NCI-H226 (cell line): Measurements from ENCODE around the gene GRM7.

Source experiments
- DNase-seq: peaks from one replicate; pipeline ENCODE4 v3.0.0-alpha.2; 2015

Gene GRM7

DNA sequence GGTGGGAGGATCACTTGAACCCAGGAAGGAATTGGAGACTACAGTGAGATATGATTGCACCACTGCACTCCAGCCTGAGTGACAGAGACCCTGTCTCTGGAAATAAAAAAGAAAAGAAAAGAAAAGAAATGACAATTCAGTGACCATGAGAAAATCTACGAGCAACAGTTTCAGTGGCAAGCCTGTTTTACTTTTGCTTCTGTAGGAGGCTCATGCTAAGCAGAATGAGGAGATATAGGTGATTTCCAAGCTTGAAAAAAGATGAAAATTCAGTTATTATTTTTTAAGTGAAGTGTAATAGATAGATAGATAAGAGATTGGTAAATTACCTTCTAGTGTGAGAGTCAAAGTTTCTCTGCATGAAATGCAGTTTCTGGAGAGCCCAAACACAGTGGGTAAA, 651.1 kb downstream of the GRM7 start:
- DNase-seq, result no peak

DNA sequence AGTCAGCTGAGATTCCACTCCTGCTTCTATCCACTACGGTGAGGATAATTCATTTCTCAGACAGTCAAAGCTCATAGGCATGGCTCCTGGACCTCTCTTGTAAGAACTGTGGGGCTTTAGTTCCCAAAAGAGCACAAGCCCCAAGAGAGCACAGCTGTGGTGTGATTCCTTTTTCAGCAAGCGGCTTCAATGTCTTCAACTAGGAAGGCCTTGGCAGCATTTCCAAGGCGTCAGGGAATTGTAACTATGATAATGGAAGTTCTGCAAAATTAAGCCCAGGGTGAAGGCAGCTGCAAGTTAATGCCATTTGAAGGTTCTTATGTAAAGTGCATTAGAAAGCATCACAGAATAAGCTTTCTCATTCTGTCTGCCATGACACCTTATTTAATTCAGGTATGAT, 657.1 kb downstream of the GRM7 start:
- DNase-seq, result no peak

DNA sequence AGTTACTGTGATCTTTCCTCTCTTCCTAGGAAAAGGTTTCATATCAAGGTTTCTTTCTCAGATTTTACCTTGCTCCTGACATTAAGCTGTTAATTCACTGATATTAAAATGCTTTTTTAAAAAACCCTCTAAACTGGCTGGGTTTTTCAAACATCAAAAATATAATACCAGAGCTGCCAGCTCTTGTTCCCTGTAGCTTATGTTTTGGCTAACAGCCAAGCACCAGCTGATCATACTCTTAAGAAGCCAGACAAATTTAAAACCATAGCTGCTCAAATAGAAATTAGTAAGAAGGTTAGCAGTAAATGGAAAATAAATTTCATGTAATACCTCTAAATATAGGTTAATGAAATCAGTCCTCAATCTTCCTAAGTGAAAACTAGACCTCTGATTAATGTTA, 657.5 kb downstream of the GRM7 start:
- DNase-seq, result no peak

DNA sequence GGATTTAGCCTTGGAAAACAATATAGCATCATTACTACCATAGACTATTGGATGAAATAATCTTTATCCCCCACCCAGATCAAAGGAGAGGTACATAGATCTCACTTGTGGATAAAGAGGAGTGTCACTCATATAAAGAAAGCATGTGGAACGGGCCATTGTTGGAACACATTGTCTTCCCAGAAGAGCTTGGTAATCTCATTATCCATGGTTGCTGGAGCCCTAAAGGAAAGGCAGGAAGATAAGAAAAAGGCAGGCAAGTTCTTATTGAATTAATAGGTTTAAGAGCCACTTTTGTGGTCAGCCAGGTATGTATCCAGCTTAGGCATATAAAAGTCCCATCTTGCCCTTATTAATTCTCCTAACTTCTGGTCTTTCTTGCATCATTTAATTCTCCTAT, 659.1 kb downstream of the GRM7 start:
- DNase-seq, result no peak

DNA sequence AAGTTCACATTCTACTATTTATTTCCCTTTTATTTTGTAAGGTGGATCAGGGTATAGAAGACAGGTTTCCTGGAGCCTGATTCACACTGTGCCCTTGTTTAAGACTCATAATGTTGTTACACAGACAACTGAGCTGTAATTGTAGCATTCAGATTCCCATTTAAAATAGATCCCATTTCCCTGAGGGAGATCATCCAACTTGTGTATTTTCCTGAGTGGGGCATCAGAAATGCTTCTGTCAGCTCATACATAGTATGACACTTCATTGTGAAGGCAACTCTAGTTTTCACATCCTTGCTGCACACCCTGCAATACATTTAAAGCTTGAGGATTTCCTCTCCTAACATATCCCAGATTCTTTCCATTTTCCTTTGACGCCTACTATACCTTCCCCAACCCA, 659.7 kb downstream of the GRM7 start:
- no peak for DNase-seq

DNA sequence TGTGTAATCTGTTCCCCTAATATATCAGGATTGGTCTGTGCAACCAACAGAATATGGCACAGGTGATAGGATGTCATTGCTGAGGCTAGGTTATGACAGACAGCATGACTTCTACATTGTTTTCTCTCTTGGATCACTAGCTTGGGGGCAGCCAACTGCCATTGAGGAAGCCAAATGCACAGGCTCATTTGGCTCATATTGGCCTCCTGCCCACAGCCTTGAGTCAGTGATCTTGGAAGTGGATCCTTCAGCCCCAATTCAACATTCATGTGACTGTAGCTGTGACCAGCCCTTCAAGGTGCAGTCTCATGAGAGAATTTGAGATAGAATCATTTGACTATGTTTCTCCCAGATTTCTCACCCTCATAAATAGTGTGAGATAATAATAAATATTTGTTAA, 675.6 kb downstream of the GRM7 start:
- no peak for DNase-seq

DNA sequence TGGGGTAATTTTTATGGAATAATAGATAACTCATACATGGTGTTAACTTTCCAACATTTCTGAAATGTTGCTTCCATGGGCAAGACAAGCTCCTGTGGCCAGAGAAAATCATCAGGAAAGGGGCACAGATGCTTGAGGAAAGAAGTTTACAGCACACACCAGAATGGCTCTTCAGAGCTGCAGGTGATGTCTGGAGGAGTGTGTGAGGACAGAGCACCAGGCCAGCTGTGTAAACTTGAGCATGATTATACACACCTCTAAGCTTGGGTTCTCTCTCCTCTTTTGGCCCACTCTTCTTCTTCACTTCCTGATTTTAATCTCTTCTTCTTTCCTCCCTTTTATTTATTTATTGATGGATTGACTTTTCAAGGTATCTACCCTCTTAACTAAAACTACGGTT, 676.0 kb downstream of the GRM7 start:
- DNase-seq, result no peak

DNA sequence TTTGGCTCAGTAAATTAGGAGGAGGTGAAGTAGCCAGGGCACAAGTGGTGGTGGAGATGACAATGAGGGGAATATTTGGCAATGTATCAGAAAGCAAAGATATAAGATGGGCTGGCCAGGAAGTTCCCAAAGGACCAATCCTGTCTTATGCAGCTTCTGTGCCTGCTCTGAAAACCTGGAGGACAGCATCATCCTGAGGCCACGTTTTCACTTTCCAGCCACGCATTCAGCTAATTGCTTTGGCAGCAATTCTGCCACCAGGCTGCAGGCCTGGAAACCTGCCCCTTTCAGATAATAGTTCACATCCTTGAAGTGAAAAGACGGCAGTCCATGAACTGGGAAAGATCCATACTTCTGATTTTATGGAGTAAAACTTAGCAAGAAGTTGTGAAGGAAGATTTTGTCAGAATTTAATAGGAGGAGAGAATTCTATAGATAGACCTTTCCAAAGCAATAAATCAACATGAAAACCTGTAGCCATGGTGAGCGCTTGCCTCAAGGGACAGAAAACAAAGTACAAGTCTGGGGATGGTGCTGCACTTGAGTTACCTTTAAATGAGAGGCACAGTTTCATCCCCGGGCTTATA, 682.5 kb downstream of the GRM7 start:
- DNase-seq, result no peak

DNA sequence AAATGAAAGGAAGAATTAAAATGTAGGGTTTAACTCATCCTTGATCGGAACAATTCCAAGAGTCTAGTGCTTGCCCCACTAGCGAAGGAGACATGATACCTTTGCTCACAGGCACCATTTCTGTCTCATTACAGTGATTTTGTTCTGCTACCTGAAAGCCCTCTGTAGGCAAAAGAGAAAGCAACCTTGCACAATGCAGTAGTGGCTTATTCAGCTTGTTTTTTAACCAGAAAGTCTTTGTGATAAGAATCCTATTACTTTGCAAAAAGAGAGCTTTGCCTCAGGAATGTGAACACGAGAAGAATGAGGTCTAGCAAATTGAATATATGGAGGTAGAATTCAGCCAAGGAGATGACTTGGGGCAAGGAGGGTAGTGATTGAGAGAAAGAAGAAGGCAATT, 684.4 kb downstream of the GRM7 start:
- no peak for DNase-seq

DNA sequence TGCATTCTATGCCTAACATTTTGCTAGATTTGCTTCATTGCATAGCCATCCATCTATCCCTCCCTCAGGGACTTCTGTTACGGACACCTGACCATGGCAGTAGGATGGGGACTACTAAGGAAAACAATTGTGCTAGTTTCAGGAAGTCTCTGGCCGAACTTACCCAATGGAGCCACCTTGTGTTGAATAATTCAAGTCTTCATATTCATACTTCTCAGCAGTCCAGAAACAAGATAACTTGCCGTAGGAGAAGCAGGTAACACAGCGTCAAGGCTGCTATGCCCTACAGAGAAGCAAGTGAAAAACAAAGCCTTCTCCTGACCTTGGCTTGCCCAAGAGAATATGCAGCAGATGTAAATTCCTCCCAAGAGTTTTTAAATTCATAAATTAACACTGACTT, 685.3 kb downstream of the GRM7 start:
- no peak for DNase-seq

DNA sequence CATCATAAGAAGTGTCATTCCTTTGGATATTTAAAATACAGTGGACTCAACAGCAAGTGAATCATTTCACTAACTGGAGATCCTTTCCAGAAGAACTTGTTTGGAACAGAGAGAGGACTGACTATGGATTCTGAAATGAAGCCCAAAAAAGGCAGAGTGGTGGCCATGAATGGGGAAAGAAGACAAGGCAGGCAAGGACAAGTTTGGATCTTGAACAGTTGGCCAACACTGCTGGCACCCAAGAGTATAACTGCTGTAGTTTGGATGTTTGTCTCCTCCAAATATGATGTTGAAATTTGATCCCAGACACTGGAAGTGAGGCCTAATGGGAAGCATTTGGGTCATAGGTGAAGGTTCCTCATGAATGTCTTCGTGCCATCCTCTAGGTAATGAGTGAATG, 686.9 kb downstream of the GRM7 start:
- no peak for DNase-seq

DNA sequence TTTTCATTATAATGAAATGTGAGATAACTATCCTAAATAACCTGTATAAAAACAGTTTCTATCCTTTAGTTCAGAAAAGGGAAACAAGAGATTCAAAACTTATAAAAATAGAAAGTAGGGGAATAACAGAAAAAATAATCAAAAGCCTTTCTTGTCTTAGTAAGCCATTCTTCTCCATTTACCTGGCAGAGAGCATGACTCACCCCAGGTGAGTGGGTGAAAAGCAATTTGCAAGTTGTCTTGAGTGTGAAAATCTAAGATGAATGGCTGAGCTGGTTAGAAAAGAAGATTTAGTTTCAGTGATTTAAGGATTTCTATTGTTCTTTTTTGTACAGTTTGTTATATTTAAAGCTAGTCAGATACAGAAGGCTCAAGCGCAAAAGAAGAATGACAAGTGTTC, 702.0 kb downstream of the GRM7 start:
- no peak for DNase-seq

DNA sequence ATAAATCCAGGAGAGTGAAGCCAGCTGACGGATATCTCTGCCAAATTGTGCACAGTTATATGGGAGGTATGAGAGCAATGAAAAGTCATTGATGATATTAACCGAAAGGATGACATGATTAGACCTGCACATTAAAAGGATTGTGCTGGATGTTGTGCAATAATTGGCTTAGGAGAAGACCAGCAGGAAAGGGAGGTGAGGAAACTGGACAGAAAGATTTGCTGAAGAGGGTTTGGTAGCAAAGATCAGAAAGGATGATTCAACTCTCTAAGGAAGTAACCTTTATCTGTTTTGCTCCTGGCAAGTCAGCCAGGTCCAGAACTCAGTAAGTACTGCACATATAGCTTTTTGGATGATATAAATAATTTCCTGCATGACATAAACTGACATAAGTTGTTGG, 704.7 kb downstream of the GRM7 start:
- DNase-seq, result no peak

DNA sequence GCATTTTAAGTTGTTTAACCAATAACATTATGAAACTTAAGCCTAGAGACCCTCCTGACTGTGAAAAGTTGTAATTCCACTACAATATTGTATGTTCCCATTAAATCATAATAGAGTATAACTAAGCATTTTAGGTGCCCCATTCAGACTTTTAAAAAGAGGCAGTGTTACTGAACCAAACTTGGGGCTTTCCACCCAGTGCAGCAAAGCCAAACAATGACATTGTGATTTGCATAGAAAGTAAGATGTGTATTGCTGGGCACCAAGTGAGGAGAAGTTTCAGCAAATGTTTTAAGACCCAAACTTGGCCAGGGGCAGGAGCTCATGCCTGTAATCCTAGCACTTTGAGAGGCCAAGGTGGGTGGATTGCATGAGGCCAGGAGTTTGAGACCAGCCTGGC, 706.2 kb downstream of the GRM7 start:
- no peak for DNase-seq

DNA sequence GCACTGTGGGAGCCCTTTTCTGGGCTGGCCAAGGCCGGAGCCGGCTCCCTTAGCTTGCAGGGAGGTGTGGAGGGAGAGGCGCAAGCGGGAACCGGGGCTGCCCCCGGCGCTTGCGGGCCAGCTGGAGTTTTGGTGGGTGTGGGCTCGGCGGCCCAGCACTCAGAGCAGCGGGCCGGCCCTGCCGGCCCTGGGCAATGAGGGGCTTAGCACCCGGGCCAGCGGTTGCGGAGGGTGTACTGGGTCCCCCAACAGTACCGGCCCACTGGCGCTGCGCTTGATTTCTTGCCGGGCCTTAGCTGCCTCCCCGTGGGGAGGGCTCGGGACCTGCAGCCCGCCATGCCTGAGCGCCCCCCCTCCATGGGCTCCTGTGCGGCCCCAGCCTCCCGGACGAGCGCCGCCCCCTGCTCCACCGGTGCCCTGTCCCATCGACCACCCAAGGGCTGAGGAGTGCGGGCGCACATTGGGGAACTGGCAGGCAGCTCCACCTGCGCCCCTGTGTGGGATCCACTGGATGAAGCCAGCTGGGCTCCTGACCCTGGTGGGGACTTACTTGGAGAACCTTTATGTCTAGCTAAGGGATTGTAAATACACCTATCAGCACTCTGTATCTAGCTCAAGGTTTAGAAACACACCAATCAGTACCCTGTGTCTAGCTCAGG, 707.7 kb downstream of the GRM7 start:
- no peak for DNase-seq

DNA sequence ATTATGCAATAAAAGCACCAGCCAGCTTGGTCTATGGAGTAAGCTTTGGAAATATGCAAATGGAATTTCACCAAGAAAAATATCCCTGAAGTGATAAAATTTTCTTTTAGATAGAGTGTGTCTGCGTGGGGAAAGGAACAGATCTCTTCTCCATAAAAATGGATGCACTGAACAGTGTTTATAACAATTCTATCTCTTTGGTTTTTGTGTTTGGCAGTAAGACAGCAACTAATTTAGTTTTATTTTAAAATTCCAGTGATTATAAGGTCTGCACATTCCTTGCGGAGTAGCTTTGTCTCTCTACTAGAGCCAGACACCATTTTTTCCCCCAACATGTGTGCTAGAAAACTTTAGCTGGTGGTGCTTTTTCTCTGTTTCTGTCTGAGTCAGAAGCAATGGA, 712.4 kb downstream of the GRM7 start:
- no peak for DNase-seq

DNA sequence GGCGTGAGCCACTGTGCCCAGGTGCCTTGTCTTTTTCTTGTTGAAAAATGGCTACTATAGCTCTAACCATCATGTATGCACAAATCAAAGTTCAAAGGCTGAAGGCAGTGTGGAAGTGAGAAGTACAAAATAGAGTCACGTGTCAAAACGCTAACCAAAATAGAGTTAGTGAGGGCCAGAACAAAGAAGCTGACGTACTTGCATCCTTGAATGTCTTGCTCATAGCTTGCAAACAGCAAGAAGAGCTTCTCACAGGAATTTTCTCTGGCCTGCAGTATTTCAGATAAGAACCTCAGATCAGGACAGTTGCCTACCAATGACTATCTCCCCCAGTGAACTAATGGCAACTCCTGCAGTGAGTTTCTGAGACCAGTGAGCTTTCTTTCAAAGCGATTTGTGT, 713.5 kb downstream of the GRM7 start:
- no peak for DNase-seq

DNA sequence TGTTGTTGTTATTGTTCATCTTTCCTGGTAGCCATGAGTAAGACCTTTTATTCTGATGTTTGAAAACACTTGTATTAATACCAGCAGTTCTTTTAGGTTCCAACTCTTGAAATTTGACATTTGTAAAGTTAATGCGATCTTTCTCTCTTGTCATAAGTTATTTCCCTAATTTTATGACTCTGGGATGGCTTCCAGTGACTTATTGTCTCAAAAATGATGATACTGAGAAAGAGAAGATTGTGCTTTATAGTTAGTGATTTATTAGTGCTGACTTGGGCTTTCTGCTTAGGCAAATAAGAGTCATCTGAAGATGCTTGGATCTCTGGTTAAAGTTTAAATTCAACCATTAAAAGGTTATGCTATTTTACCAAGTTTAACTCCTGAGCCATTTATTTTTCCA, 715.2 kb downstream of the GRM7 start:
- no peak for DNase-seq

DNA sequence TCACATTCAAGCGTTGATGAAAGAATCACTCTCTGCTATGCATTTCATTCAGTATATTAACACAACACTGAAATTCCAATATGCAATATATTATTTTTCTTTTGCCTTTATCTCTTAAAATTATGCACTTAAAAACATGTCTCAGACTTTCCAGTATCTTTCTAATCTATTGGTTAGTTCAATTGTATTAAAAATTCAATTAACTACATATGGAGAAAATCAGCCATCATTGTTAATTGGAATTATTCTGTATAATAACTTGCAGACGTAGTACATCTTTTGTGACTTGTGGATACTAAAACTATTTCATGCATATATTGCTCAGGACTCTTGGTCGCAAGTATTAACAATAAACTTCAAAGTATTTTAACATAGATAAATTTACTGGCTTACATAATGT, 715.6 kb downstream of the GRM7 start:
- DNase-seq, result no peak

DNA sequence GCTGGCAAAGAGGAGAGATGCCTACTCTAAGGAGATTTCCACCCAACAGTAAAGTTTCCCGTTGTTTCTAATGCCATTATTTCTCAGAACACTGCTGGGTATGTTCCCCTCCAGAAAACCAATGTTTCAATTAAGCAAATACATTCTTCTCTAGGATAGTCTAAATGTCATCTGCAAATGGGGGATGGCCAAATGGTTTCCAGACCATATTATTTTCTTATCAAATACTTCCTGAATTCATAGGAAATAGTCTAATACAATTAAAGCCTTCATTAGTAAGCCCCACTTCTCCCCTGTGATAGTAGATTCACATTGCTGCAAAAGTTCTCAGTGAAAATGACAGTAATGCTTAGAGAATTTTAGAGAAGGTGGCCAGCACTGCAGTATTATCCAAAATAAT, 716.6 kb downstream of the GRM7 start:
- no peak for DNase-seq

DNA sequence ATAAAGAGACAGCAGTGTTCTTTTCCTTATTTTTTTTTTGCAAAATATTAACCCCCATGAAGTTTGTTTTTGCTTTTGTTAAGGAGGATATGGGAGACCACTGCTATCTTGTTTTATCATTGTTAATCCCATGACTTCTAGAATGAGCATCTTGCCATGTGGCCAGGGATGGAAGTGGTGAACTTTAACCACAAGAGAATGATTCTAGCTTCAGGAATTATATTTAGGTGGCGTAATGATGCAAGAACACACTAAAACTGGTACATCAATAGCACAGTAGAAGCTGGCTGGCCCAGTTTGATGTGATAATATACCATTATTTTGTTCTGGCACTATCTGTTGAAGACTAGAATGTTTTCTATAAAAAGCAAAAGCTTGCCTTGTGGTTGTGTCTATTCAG, 720.9 kb downstream of the GRM7 start:
- no peak for DNase-seq

DNA sequence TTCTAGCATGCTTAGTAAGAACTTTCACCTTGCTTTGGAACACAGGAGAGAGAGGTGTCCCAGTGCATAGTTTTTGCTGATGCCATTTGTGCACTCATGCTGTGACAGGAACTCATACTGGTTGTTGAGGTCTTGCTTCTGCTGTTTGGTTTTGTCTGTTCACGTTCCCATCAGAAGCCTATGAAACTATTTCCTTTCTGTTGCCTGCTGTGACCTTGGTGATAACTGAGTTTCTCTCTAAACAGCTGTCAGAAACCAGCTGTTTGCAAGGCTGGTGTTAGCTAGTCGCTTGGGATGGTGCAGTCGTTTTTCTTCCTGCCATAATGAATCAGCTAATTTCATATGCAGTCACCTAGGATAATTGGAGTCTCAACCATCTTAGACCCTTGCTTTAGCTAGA, 724.1 kb downstream of the GRM7 start:
- DNase-seq, result no peak

DNA sequence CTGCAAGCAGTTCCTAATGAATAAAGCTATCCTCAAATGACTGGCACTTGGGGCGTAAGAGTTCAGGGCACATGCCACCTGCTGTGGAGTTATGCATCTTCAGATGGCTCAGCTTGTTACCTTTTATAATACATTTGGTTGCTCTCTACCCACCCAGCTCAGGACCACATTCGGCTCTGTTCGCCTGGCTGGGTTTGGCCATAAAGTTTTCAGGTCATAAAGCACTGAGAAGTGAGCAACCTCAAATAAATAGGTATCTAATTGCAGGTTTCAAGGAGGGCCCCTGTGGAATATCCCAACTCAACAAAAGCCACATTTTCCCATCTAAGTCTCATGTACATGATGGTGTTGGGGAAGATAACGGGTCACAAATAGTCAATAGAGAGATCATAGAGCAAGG, 727.3 kb downstream of the GRM7 start:
- DNase-seq, result no peak

DNA sequence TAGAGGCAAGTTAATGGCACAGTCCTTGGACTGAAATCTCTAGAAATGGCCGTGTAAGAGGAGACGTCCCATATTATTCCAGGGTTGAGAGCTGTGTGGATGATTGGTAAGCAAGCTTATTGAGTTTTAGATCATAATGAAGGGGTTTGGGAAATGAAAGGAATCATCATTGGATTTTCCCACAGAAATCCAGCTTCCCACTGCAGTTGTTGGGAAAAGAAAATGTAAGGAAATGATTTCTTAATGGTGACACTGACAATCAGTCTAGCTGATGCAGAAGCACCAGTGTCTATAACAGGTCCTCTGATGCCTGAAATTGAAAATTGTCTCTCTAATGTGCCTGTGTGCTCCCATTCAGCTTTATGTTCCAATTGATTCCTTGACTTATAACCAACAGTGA, 728.6 kb downstream of the GRM7 start:
- no peak for DNase-seq

DNA sequence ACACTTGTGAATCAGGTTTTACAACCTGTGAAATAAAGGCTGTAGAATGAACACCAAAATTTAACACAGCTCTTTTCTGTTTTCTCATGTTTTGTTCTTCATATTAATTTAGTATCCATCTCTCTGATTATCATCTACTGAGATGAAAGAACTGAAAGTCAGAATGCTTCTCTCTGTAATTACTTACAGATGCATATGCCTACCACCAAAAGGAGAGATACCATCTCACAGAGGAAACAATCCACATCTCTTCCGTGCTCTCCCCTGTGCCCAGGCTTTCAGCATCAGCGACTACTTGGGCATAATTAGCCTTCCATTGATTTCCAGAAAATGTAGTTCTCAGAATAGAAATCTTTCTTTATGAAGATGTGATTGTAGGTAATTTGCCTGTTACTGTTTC, 741.4 kb downstream of the GRM7 start:
- DNase-seq, result no peak

DNA sequence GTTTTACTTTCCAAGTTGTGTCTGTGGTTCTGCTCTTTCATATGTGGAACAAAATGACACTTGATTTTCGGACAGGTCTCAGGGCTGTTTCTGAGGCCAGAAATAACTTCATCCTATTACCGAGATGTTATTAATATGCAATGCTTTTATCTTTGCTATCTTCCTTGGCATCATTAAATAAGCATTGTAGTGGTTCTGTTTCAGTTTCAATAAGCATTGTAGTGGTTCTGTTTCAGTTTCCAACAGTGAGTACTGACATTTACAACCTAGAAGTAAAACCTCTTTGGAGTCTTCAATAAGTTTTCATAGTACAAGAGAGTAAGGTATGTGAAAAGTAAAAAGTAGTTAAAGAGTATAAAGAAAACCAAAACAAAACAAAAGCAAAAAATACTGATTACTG, 746.2 kb downstream of the GRM7 start:
- DNase-seq, result no peak
